Heart left ventricle (tissue), 16 donors: ENCODE data around the gene TTC27. TPM values are rescaled to one million over a fixed set of nuclear protein-coding genes. Genes with fewer than 3 reads are reported as not detected.

Experiments
- ATAC-seq, 4 donors: fragments of 200-7000 bp; cut with Tn5 transposase; one replicate each; pipeline ENCODE4 v1.9.1; 2020 to 2022; ENCODE audit warnings: moderate library complexity in 4 of 4, mild to moderate bottlenecking in 3 of 4, moderate number of reproducible peaks in 1 of 4
- DNase-seq, 5 donors: peaks; one replicate each; pipeline ENCODE4 v3.0.0-alpha.2; 2020
- H3K27ac ChIP-seq, 12 donors: fragments of 200-600 bp; sonication (generic) in 4 of 12; one replicate each; pipeline versions ENCODE4 v1.5.0 to v1.8.0; 2016 to 2022; ENCODE audit warnings: mild to moderate bottlenecking in 2 of 12
- H3K27me3 ChIP-seq, 9 donors: fragments of 200-600 bp; sonication (generic) in 2 of 9; one replicate each; pipeline versions ENCODE4 v1.5.1 to v1.8.0; 2016 to 2022; ENCODE audit warnings: mild to moderate bottlenecking in 3 of 9
- H3K36me3 ChIP-seq, 9 donors: fragments of 200-600 bp; sonication (generic) in 2 of 9; one replicate each; pipeline versions ENCODE4 v1.5.0 to v1.8.0; 2018 to 2022; ENCODE audit warnings: mild to moderate bottlenecking in 2 of 9
- H3K4me1 ChIP-seq, 12 donors: fragments of 200-600 bp; sonication (generic) in 4 of 12; one replicate each; pipeline versions ENCODE4 v1.5.0 to v1.8.0; 2016 to 2022; ENCODE audit warnings: mild to moderate bottlenecking in 3 of 12
- H3K4me3 ChIP-seq, 12 donors: fragments of 200-600 bp; sonication (generic) in 4 of 12; one replicate each; pipeline versions ENCODE4 v1.5.0 to v1.8.0; 2017 to 2022; ENCODE audit warnings: mild to moderate bottlenecking in 9 of 12, moderate library complexity in 4 of 12
- H3K9me3 ChIP-seq, 12 donors: fragments of 200-600 bp; sonication (generic) in 4 of 12; one replicate each; pipeline versions ENCODE4 v1.5.0 to v1.8.0; 2016 to 2022; ENCODE audit warnings: mild to moderate bottlenecking in 1 of 12
- CTCF ChIP-seq, 12 donors: fragments of 200-600 bp; sonication (generic) in 4 of 12; IDR thresholded peaks; one replicate each; pipeline versions ENCODE4 v1.5.0 to v1.8.0; 2018 to 2022; ENCODE audit warnings: antibody characterized with exemption in 12 of 12, mild to moderate bottlenecking in 5 of 12
- POLR2A ChIP-seq, 2 donors: fragments of 450-650 bp; IDR thresholded peaks; one replicate each; pipeline ENCODE4 v1.6.1; 2017; ENCODE audit warnings: antibody characterized with exemption in 2 of 2, mild to moderate bottlenecking in 2 of 2, moderate library complexity in 2 of 2
- WGBS, 4 donors: extraction: QIAGEN DNeasy Blood & Tissue Kit in 2 of 4; methylation state at CpG; one replicate each; pipeline versions ENCODE4 v1.1.5 to v1.1.7; 2013 to 2018; 5-methylcytosine and 5-hydroxymethylcytosine counted together
- intact Hi-C, 10 donors: fragments of 100-400 bp; cut with DNase I; formaldehyde crosslinking; loops; one replicate each; pipeline versions ENCODE4 v1.11.1 to v1.14.2; 2022
- polyA plus RNA-seq, 2 donors: library from polyadenylated mRNA; stranded (reverse); fragments of 200-250 nt; gene quantifications; one replicate each; pipeline ENCODE4 v1.2.3, GENCODE V29; 2013
- total RNA-seq, 9 donors: library from RNA; depleted of rRNA in 2 of 9; stranded (reverse); fragments of >200 nt in 2 of 9; fragmentation: NEBNext Ultra II Directional in 3 of 9; extraction: Animal tissue kit (Norgen Biotek cat#: 25700) in 3 of 9; gene quantifications; one replicate each; pipeline versions ENCODE4 v1.1.0 to v1.2.4, GENCODE V29; 2016 to 2023
- donor health status: ischemic (EF 13 %, LVEDD 7.1; RV severe dilation, severe dysfunction).
- donor health status: healthy with polysubstance abuse.
- donor health status: DM: no; HTN: yes; CAD: no.
- donor health status: DM: no; HTN: no; CAD: no.
- donor health status: ischemic (EF 25% LVEDD 6.9; RV normal size, moderate dysfunction).
- donor health status: ischemic (EF 25% LVEDD 5.7; RV mildly dilated, moderate dysfunction).
- donor health status: healthy.
- donor health status: DM: yes; HTN: yes; CAD: no.
- donor health status: ischemic (EF 35%, LVEDD 5.7; RV mildly dilated, moderate dysfunction).
- donor health status: nonischemic (EF 11% LVEDD 7.7; RV severe dilation, severe dysfunction).
- donor health status: DM: yes; HTN: yes; CAD: no.
- donor health status: PGD.
- donor health status: ischemic (EF 29% LVEDD 5.4; RV normal size, mild dysfunction).
- donor health status: nonischemic (EF 23%, LVEDD 6.1; RV moderate dilation, normal function).

Gene TTC27
- total and polyA plus RNA-seq, 11 donors, result 5.2 to 18.1 (median 11.0) TPM

GRCh38 chr2:32824070-32824809, 196.4 kb downstream of the TTC27 start:
- WGBS, 4 donors, result 57 to 66% (median 60%) methylated on average over 3 of the region's 3 CpGs
- no peaks in the 10 kb centered on the region for H3K27me3 ChIP-seq
- DNase-seq (no peak), ATAC-seq (peak; percentile 15 to 71 (median 64))
- peaks cover 0 to 10% (median 0%) of the 10 kb centered on the region in 9 donors for H3K36me3 ChIP-seq
- intact Hi-C loops, result loop anchor here in 1 of 10 donors (5.0 kb wide), 1 partner anchor 37 kb away; no protein-coding TSS in a partner anchor
- no peak for TF ChIP-seq POLR2A (IDR thresholded peaks at IDR 0.05)
- no peak for TF ChIP-seq CTCF (IDR thresholded peaks at IDR 0.05)
- H3K4me3 ChIP-seq, result no peak overlapping the region
- peak overlapping the region; percentile 42 to 78 (median 70) for H3K27ac ChIP-seq
- peaks cover 0 to 11% (median 5%) of the 10 kb centered on the region in 12 donors for H3K9me3 ChIP-seq
- H3K4me1 ChIP-seq, result peaks cover 0 to 39% (median 20%) of the 10 kb centered on the region in 12 donors

DNA sequence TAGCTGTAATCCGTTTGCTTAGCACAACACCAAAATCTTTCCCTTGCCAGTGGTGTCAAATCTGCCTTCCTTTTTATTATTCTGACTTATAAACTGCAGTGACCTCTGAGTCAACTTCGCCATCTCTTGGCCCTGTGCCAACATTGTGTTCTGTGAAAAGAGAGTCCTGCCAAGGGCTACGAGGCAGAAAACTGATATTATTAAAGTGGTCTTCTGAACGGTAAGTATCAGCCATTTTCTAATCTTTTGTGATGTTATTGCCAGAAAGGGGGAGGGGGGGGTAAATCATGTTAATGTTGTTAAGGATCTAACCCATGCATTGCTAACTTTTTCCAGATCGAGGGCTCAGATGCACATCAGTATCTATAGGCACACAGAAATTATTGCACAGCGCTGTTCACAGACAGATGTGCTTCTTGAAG, 197.5 kb downstream of the TTC27 start:
- peak in 4 of 5 donors; percentile 52 to 65 (median 59) for DNase-seq
- peak; percentile 43 to 64 (median 60) for ATAC-seq
- peak overlapping the region; percentile 42 to 78 (median 70) for H3K27ac ChIP-seq

DNA sequence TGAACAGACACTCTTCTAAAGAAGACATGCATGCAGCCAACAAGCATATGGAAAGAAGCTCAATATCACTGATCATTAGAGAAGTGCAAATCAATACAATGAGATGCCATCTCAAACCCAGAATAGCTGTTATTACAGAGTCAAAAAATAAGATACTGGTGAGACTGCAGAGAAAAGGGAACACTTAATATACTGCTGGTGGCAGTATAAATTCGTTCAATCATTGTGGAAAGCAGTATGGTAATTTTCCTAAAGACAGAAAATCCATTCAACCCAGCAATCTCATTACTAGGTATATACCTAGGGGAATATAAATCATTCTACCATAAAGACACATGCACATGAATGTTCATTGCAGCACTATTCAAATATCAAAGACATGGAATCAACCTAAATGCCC, 202.3 kb downstream of the TTC27 start:
- H3K36me3 ChIP-seq, result no peaks in the 10 kb centered on the region
- H3K4me3 ChIP-seq, result no peak overlapping the region
- intact Hi-C loops, result no loop called here
- DNase-seq, result no peak
- H3K27me3 ChIP-seq, result no peaks in the 10 kb centered on the region
- no peak for TF ChIP-seq CTCF (IDR thresholded peaks at IDR 0.05)
- TF ChIP-seq POLR2A (IDR thresholded peaks at IDR 0.05), result no peak
- H3K4me1 ChIP-seq, result peaks cover 0 to 24% (median 11%) of the 10 kb centered on the region in 12 donors
- ATAC-seq, result no peak
- no peak overlapping the region for H3K27ac ChIP-seq
- 93 to 100% (median 96%) methylated on average over 1 of the region's 1 CpG for WGBS, 4 donors
- peaks cover 0 to 24% (median 10%) of the 10 kb centered on the region in 12 donors for H3K9me3 ChIP-seq

More for the DNA sequence above, 197.5 kb downstream of the TTC27 start:
- TF ChIP-seq POLR2A (IDR thresholded peaks at IDR 0.05) (no peak), CTCF (IDR thresholded peaks at IDR 0.05) (no peak)
- H3K4me1 ChIP-seq, result peaks cover 0 to 39% (median 20%) of the 10 kb centered on the region in 12 donors
- peaks cover 0 to 9% (median 0%) of the 10 kb centered on the region in 9 donors for H3K36me3 ChIP-seq
- no peak overlapping the region for H3K4me3 ChIP-seq
- WGBS, 4 donors, result 17 to 25% (median 23%) methylated on average over 6 of the region's 6 CpGs
- H3K9me3 ChIP-seq, result peaks cover 0 to 22% (median 10%) of the 10 kb centered on the region in 12 donors
- H3K27me3 ChIP-seq, result no peaks in the 10 kb centered on the region
- intact Hi-C loops, result no loop called here

DNA sequence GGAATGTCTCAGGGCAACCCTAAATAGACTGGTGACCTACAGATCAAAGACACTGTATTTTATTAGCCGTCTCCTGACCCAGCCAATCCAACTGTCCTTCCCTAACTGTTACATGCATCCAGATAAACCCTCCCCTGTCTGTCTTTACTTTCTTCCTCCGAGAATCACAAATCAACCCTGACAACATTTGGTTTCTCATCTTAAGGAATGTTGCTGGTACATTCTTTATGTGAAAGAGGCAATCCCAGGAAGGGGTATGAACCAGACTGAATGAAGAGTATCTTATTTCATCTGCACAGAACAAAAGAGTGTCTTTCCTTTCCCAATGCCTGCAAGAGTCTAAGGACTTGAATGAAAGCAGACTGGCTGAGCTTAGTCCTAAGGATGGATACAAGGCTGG, 205.0 kb downstream of the TTC27 start:
- WGBS, 4 donors, result 81 to 92% (median 83%) methylated on average over 2 of the region's 2 CpGs
- Histone ChIP-seq H3K4me1 (peaks cover 0 to 8% (median 0%) of the 10 kb centered on the region in 12 donors), H3K36me3 (no peaks in the 10 kb centered on the region), H3K27me3 (no peaks in the 10 kb centered on the region), H3K4me3 (no peak overlapping the region), H3K27ac (no peak overlapping the region), H3K9me3 (peaks cover 0 to 24% (median 10%) of the 10 kb centered on the region in 12 donors)
- DNase-seq (no peak), ATAC-seq (no peak)
- no peak for TF ChIP-seq CTCF (IDR thresholded peaks at IDR 0.05)
- TF ChIP-seq POLR2A (IDR thresholded peaks at IDR 0.05), result no peak
- intact Hi-C loops, result no loop called here
